ENCODE results near the gene CARHSP1. TPM values are rescaled to one million over a fixed set of nuclear protein-coding genes. Genes with fewer than 3 reads are reported as not detected.

CARHSP1 gene
- total and polyA plus RNA-seq, 2 donors: 86.7 to 100 TPM

GRCh38 chr16:8888951-8889892, 20.4 kb upstream of the CARHSP1 start:
- Histone ChIP-seq H3K27me3 (ENCODE audit: control insufficient read depth in 2 of 2, insufficient read depth in 1 of 2, low read length in 1 of 2) (peaks cover 0 to 19% of the 10 kb centered on the region in 2 donors), H3K4me1 (ENCODE audit: control insufficient read depth in 2 of 2, insufficient read depth in 2 of 2, low read length in 2 of 2) (no peaks in the 10 kb centered on the region), H3K27ac (ENCODE audit: low read depth in 1 of 2, low read length in 1 of 2) (no peak overlapping the region), H3K4me3 (ENCODE audit: low read length in 2 of 2) (no peak overlapping the region), H3K9me3 (ENCODE audit: control insufficient read depth in 2 of 2, insufficient read depth in 1 of 2, low read length in 1 of 2) (no peaks in the 10 kb centered on the region), H3K36me3 (ENCODE audit: control insufficient read depth in 2 of 2, insufficient read depth in 2 of 2, low read length in 1 of 2) (peaks cover 54 to 57% of the 10 kb centered on the region in 2 donors)
- WGBS: 93% methylated on average over 23 of the region's 23 CpGs
- no peak for DNase-seq (ENCODE audit: low read depth in 6 of 9, low spot score in 9 of 9)

- 95% methylated on average over 16 of the region's 16 CpGs for WGBS
- no peak overlapping the region for H3K27ac ChIP-seq (ENCODE audit: low read depth in 1 of 2, low read length in 1 of 2)
- no peak for DNase-seq (ENCODE audit: low read depth in 6 of 9, low spot score in 9 of 9)
These were observed 19.2 kb upstream of the CARHSP1 start for GRCh38 chr16:8887952-8888560.

GRCh38 chr16:8887431-8887765, 18.6 kb upstream of the CARHSP1 start:
- H3K27me3 ChIP-seq (ENCODE audit: control insufficient read depth in 2 of 2, insufficient read depth in 1 of 2, low read length in 1 of 2): peaks cover 0 to 19% of the 10 kb centered on the region in 2 donors
- H3K4me1 ChIP-seq (ENCODE audit: control insufficient read depth in 2 of 2, insufficient read depth in 2 of 2, low read length in 2 of 2): no peaks in the 10 kb centered on the region
- H3K36me3 ChIP-seq (ENCODE audit: control insufficient read depth in 2 of 2, insufficient read depth in 2 of 2, low read length in 1 of 2): peaks cover 39 to 42% of the 10 kb centered on the region in 2 donors
- H3K9me3 ChIP-seq (ENCODE audit: control insufficient read depth in 2 of 2, insufficient read depth in 1 of 2, low read length in 1 of 2): no peaks in the 10 kb centered on the region
- H3K4me3 ChIP-seq (ENCODE audit: low read length in 2 of 2): no peak overlapping the region
- 98% methylated on average over 6 of the region's 6 CpGs for WGBS
- no peak for DNase-seq (ENCODE audit: low read depth in 6 of 9, low spot score in 9 of 9)
- no peak overlapping the region for H3K27ac ChIP-seq (ENCODE audit: low read depth in 1 of 2, low read length in 1 of 2)

More at GRCh38 chr16:8887952-8888560, 19.2 kb upstream of the CARHSP1 start:
- Histone ChIP-seq H3K9me3 (ENCODE audit: control insufficient read depth in 2 of 2, insufficient read depth in 1 of 2, low read length in 1 of 2) (no peaks in the 10 kb centered on the region), H3K36me3 (ENCODE audit: control insufficient read depth in 2 of 2, insufficient read depth in 2 of 2, low read length in 1 of 2) (peaks cover 42 to 46% of the 10 kb centered on the region in 2 donors), H3K4me1 (ENCODE audit: control insufficient read depth in 2 of 2, insufficient read depth in 2 of 2, low read length in 2 of 2) (no peaks in the 10 kb centered on the region), H3K4me3 (ENCODE audit: low read length in 2 of 2) (no peak overlapping the region), H3K27me3 (ENCODE audit: control insufficient read depth in 2 of 2, insufficient read depth in 1 of 2, low read length in 1 of 2) (peaks cover 0 to 19% of the 10 kb centered on the region in 2 donors)

GRCh38 chr16:8886593-8887430, 18.0 kb upstream of the CARHSP1 start:
- H3K36me3 ChIP-seq (ENCODE audit: control insufficient read depth in 2 of 2, insufficient read depth in 2 of 2, low read length in 1 of 2): peaks cover 33 to 36% of the 10 kb centered on the region in 2 donors
- WGBS: 81% methylated on average over 19 of the region's 19 CpGs
- no peak for DNase-seq (ENCODE audit: low read depth in 6 of 9, low spot score in 9 of 9)
- no peak overlapping the region for H3K27ac ChIP-seq (ENCODE audit: low read depth in 1 of 2, low read length in 1 of 2)
- H3K4me1 ChIP-seq (ENCODE audit: control insufficient read depth in 2 of 2, insufficient read depth in 2 of 2, low read length in 2 of 2): no peaks in the 10 kb centered on the region
- no peaks in the 10 kb centered on the region for H3K9me3 ChIP-seq (ENCODE audit: control insufficient read depth in 2 of 2, insufficient read depth in 1 of 2, low read length in 1 of 2)
- H3K27me3 ChIP-seq (ENCODE audit: control insufficient read depth in 2 of 2, insufficient read depth in 1 of 2, low read length in 1 of 2): peaks cover 0 to 19% of the 10 kb centered on the region in 2 donors
- H3K4me3 ChIP-seq (ENCODE audit: low read length in 2 of 2): no peak overlapping the region

- Histone ChIP-seq H3K4me3 (ENCODE audit: low read length in 2 of 2) (no peak overlapping the region), H3K27me3 (ENCODE audit: control insufficient read depth in 2 of 2, insufficient read depth in 1 of 2, low read length in 1 of 2) (peaks cover 0 to 19% of the 10 kb centered on the region in 2 donors), H3K4me1 (ENCODE audit: control insufficient read depth in 2 of 2, insufficient read depth in 2 of 2, low read length in 2 of 2) (no peaks in the 10 kb centered on the region), H3K9me3 (ENCODE audit: control insufficient read depth in 2 of 2, insufficient read depth in 1 of 2, low read length in 1 of 2) (no peaks in the 10 kb centered on the region), H3K27ac (ENCODE audit: low read depth in 1 of 2, low read length in 1 of 2) (no peak overlapping the region), H3K36me3 (ENCODE audit: control insufficient read depth in 2 of 2, insufficient read depth in 2 of 2, low read length in 1 of 2) (peaks cover 24 to 27% of the 10 kb centered on the region in 2 donors)
- no peak for DNase-seq (ENCODE audit: low read depth in 6 of 9, low spot score in 9 of 9)
- WGBS: 31% methylated on average over 20 of the region's 20 CpGs
These were observed 17.1 kb upstream of the CARHSP1 start for GRCh38 chr16:8885674-8886592.

- Histone ChIP-seq H3K9me3 (ENCODE audit: control insufficient read depth in 2 of 2, insufficient read depth in 1 of 2, low read length in 1 of 2) (no peaks in the 10 kb centered on the region), H3K27me3 (ENCODE audit: control insufficient read depth in 2 of 2, insufficient read depth in 1 of 2, low read length in 1 of 2) (peaks cover 0 to 19% of the 10 kb centered on the region in 2 donors), H3K4me1 (ENCODE audit: control insufficient read depth in 2 of 2, insufficient read depth in 2 of 2, low read length in 2 of 2) (peaks cover 3% of the 10 kb centered on the region in 2 donors), H3K4me3 (ENCODE audit: low read length in 2 of 2) (no peak overlapping the region), H3K36me3 (ENCODE audit: control insufficient read depth in 2 of 2, insufficient read depth in 2 of 2, low read length in 1 of 2) (peaks cover 1 to 6% of the 10 kb centered on the region in 2 donors), H3K27ac (ENCODE audit: low read depth in 1 of 2, low read length in 1 of 2) (no peak overlapping the region)
- 93% methylated on average over 17 of the region's 17 CpGs for WGBS
- DNase-seq (ENCODE audit: low read depth in 6 of 9, low spot score in 9 of 9): no peak
These were observed 14.0 kb upstream of the CARHSP1 start for GRCh38 chr16:8882725-8883377.

GRCh38 chr16:8882041-8882617, 13.3 kb upstream of the CARHSP1 start, which contains the start of gene LITAFD:
Gene LITAFD, plus strand, starts transcription at chr16:8882351. Its CDS starts 2,005 bp downstream, at chr16:8884356.
- peaks cover 0 to 19% of the 10 kb centered on the region in 2 donors for H3K27me3 ChIP-seq (ENCODE audit: control insufficient read depth in 2 of 2, insufficient read depth in 1 of 2, low read length in 1 of 2)
- no peak within 1 kb of the TSS for H3K27ac ChIP-seq (ENCODE audit: low read depth in 1 of 2, low read length in 1 of 2)
- WGBS: 90% methylated on average over 10 of the region's 10 CpGs
- no peak within 1 kb of the TSS for H3K4me3 ChIP-seq (ENCODE audit: low read length in 2 of 2)
- no peaks in the 10 kb centered on the region for H3K36me3 ChIP-seq (ENCODE audit: control insufficient read depth in 2 of 2, insufficient read depth in 2 of 2, low read length in 1 of 2)
- DNase-seq (ENCODE audit: low read depth in 6 of 9, low spot score in 9 of 9): no peak
- H3K9me3 ChIP-seq (ENCODE audit: control insufficient read depth in 2 of 2, insufficient read depth in 1 of 2, low read length in 1 of 2): no peaks in the 10 kb centered on the region
- H3K4me1 ChIP-seq (ENCODE audit: control insufficient read depth in 2 of 2, insufficient read depth in 2 of 2, low read length in 2 of 2): peaks cover 3% of the 10 kb centered on the region in 2 donors
